GM11168 (cell line): ENCODE results near the gene KPNA4.
"Not testable (repeated sequence)": the region's sequence is repeated elsewhere in the genome, so short reads cannot be mapped to it uniquely, and the experiment has no call there.

Experiments used
- in situ Hi-C: fragments of 300-500 bp; cut with MboI; formaldehyde crosslinking; loops from one replicate; pipeline ENCODE4 v1.12.0; 2022; ENCODE audit warnings: low sequenced_read_pairs; ENCODE audit not compliant: unreplicated experiment

The KPNA4 gene

DNA sequence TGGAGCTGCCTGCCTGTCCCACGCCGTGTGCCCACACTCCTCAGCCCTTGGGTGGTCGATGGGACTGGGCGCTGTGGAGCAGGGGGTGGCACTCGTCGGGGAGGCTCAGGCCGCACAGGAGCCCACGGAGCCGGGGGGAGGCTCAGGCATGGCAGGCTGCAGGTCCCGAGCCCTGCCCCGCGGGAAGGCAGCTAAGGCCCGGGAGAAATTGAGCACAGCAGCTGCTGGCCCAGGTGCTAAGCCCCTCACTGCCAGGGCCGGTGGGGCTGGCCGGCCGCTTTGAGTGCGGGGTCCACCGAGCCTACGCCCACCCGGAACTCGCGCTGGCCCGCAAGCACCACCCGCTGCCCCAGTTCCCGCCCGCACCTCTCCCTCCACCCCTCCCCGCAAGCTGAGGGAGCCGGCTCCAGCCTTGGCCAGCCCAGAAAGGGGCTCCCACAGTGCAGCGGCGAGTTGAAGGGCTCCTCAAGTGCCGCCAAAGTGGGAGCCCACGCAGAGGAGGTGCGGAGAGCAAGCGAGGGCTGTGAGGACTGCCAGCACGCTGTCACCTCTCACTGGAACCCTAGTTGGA lies 8.7 kb upstream of the KPNA4 start:
- in situ Hi-C loops: not testable (repeated sequence)

- in situ Hi-C loops: no loop called here
Observed at GRCh38 chr3:160569894-160570652, 4.7 kb upstream of the KPNA4 start.

- in situ Hi-C loops: no loop called here
Observed at GRCh38 chr3:160568989-160569388, 3.6 kb upstream of the KPNA4 start.

- in situ Hi-C loops: no loop called here
Observed at GRCh38 chr3:160567774-160568173, 2.4 kb upstream of the KPNA4 start.

- in situ Hi-C loops: no loop called here
Observed at GRCh38 chr3:160566499-160566898, 1.1 kb upstream of the KPNA4 start.

- in situ Hi-C loops: no loop called here
Observed at GRCh38 chr3:160564949-160565441, 376 bp downstream of the KPNA4 start.

DNA sequence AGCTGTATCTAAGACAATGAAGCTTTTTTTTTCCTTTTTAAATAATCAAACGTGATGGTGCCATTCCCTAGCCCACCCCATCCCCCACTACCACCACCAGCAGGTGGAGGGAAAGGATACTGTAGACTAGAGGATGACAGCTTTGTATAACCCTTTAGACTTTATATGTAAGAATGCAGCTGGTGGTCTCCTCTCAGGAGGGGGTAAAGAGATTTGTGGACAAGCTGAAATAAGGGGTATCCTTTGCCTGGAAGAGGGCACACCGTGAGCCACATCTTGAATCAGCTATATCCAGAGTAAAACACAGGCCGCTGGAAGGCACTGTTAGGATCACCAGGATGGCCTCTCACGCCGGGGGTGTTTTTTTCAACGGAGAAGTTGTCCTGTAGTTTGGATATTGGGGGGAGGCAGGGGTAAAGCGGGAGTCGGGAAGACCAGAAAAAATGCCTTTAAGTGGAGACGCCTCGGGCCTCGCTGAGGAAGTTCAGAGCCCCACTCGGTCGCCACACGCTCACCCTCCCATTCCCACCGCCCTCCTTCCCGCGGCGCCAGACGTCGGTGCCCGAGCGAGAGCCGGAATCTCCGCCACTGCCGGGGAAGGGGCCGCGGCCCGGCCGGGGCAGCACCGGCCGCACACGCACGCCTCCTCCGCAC lies 986 bp downstream of the KPNA4 start:
- in situ Hi-C loops: no loop called here

GRCh38 chr3:160562952-160563351 lies 2.4 kb downstream of the KPNA4 start:
- in situ Hi-C loops: no loop called here

DNA sequence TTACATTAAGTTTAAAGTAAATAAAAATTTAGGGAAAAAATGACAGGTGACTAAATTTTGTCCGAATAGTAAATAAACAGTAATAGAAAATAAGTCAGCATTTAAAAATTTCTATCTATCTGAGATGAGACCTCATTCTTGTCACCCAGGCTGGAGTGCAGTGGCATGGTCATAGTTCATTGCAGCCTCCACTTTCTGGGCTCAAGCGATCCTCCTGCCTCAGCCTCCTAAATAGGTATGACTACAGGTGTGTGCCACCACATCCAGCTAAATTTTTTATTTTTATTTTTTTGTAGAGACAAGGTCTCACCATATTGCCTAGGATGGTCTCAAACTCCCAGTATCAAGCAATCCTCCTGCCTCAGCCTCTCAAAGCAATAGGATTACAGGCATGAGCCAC lies 7.8 kb downstream of the KPNA4 start:
- in situ Hi-C loops: no loop called here

DNA sequence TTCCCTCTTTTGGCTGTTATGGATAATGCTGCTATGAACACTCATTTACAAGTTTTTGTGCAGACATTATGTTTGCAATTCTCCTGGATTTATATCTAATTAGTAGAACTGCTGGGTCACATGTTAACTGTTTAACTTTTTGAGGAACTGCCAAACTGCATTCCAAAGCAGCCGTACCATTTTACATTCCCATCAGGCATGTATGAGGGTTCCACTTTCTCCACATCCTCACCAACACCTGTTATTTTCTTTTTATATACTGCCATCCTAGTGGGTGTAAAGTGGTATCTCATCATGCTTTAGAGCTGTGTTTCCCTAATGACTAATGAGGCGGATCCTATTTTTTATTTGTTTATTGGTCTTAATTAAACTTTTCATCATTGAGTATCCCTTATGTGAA lies 9.2 kb downstream of the KPNA4 start:
- in situ Hi-C loops: no loop called here

DNA sequence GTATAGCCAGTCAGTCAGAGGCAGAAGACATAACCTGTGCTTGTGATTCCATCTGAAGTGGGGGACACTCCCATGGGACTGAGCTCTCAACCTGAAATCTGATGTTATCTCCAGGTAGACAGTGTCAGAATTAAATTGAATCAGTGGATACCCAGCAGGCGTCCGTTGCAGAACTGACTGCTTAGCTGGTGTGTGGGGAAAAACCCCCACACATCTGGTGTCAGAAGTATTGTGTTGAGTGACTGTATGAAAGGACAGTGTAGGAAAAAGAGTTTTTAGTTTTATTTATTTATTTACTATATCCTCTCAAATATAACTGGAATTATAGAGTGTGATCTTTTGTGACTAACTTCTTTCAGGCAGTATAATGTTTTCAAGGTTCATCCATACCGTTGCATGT lies 10.4 kb downstream of the KPNA4 start:
- in situ Hi-C loops: no loop called here

- in situ Hi-C loops: no loop called here
Observed at GRCh38 chr3:160553827-160554226, 11.5 kb downstream of the KPNA4 start.

- in situ Hi-C loops: no loop called here
Observed at GRCh38 chr3:160546727-160547126, 18.6 kb downstream of the KPNA4 start.

DNA sequence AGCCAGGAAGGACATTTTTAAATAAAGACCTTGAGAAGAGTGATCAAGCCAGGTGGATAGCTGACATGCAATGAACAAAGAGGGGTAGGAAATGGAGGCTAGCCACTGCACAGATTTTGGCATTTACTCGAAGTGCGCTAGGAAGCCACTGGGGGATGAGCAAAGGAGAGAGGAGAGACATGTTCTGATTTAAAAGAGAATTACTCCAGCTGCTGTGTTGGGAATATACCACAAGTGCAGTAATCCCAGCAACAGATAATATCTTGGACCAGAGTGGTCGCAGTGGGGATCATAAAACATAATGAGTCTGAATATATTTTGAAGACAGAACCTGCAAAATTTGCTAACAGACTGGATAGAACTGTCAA lies 19.9 kb downstream of the KPNA4 start:
- in situ Hi-C loops: no loop called here

- in situ Hi-C loops: no loop called here
Observed at GRCh38 chr3:160544844-160545503, 20.4 kb downstream of the KPNA4 start.

- in situ Hi-C loops: no loop called here
Observed at GRCh38 chr3:160540551-160540950, 24.8 kb downstream of the KPNA4 start.

- in situ Hi-C loops: no loop called here
Observed at GRCh38 chr3:160538895-160539294, 26.5 kb downstream of the KPNA4 start.

- in situ Hi-C loops: no loop called here
Observed at GRCh38 chr3:160537729-160538128, 27.6 kb downstream of the KPNA4 start.

- in situ Hi-C loops: no loop called here
Observed at GRCh38 chr3:160532371-160532770, 33.0 kb downstream of the KPNA4 start.

DNA sequence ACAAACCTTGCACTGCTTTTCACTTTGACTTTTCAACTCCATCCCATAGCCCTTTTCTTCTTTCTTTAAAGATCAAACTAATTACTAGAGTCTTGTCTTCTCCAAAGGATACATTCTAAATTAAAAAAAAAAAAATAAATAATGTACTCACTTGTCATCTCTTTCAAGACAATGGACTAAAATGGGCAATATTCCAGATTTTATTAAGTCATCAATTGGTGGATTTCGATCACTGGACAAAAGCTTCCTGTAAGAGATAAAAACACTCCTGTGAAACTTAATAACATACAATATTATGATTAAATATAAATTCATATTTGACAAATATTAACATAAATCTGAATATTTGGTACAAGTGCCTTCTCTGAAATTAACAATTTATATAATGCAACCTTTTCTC lies 34.1 kb downstream of the KPNA4 start:
- in situ Hi-C loops: no loop called here

GRCh38 chr3:160516391-160516790 lies 49.0 kb downstream of the KPNA4 start:
- in situ Hi-C loops: not testable (repeated sequence)
